Measurements from ENCODE around the gene SEZ6L. TPM values are rescaled to one million over a fixed set of nuclear protein-coding genes. Genes with fewer than 3 reads are reported as not detected.

SEZ6L gene
- total RNA-seq, 1 donor from 2014 or later, result 2.3 TPM

- Histone ChIP-seq H3K4me1 (ENCODE audit: insufficient read depth, low read length) (no peaks in the 10 kb centered on the region), H3K4me3 (ENCODE audit: insufficient read depth, low read depth, low read length) (no peak overlapping the region), H3K27ac (ENCODE audit: low read depth, low read length) (no peak overlapping the region), H3K79me2 (ENCODE audit: insufficient read depth, low read length) (no peaks in the 10 kb centered on the region), H3K36me3 (ENCODE audit: insufficient read depth, low read length) (no peaks in the 10 kb centered on the region), H3K9ac (ENCODE audit: low read length) (no peak overlapping the region), H4K20me1 (ENCODE audit: insufficient read depth, low read length) (no peaks in the 10 kb centered on the region), H2AFZ (ENCODE audit: low read depth, low read length) (no peak overlapping the region), H3K4me2 (ENCODE audit: low read length) (no peak overlapping the region), H3K9me3 (ENCODE audit: insufficient read depth, low read depth, low read length) (no peaks in the 10 kb centered on the region), H3K27me3 (ENCODE audit: insufficient read depth, low read length) (no peaks in the 10 kb centered on the region)
- Mint-ChIP-seq H3K4me1 (ENCODE audit: low read depth, unreplicated experiment) (no peaks in the 10 kb centered on the region), H3K4me3 (ENCODE audit: unreplicated experiment) (no peak overlapping the region), H3K27ac (ENCODE audit: unreplicated experiment) (no peak overlapping the region), H3K36me3 (ENCODE audit: low read depth, unreplicated experiment) (peaks cover 2% of the 10 kb centered on the region), H3K9me3 (ENCODE audit: unreplicated experiment) (no peaks in the 10 kb centered on the region), H3K27me3 (ENCODE audit: low read depth, unreplicated experiment) (peaks cover 69% of the 10 kb centered on the region)
- TF ChIP-seq EZH2 (IDR thresholded peaks at IDR 0.05; ENCODE audit: insufficient read depth, low read length), result no peak
- TF ChIP-seq CTCF (IDR thresholded peaks at IDR 0.05; ENCODE audit: insufficient read depth, low read depth, low read length), result no peak
- DNase-seq (ENCODE audit: low read depth) (no peak), FAIRE-seq (no peak)
Observed at GRCh38 chr22:26265281-26265680, 96.0 kb downstream of the SEZ6L start.

- Histone ChIP-seq H3K79me2 (ENCODE audit: insufficient read depth, low read length) (no peaks in the 10 kb centered on the region), H3K4me1 (ENCODE audit: insufficient read depth, low read length) (no peaks in the 10 kb centered on the region), H3K27ac (ENCODE audit: low read depth, low read length) (no peak overlapping the region), H3K36me3 (ENCODE audit: insufficient read depth, low read length) (no peaks in the 10 kb centered on the region), H2AFZ (ENCODE audit: low read depth, low read length) (no peak overlapping the region), H3K27me3 (ENCODE audit: insufficient read depth, low read length) (no peaks in the 10 kb centered on the region), H3K4me3 (ENCODE audit: insufficient read depth, low read depth, low read length) (no peak overlapping the region), H4K20me1 (ENCODE audit: insufficient read depth, low read length) (no peaks in the 10 kb centered on the region), H3K9me3 (ENCODE audit: insufficient read depth, low read depth, low read length) (no peaks in the 10 kb centered on the region), H3K4me2 (ENCODE audit: low read length) (no peak overlapping the region), H3K9ac (ENCODE audit: low read length) (no peak overlapping the region)
- no peak overlapping the region for H3K27ac Mint-ChIP-seq (ENCODE audit: unreplicated experiment)
- no peak for TF ChIP-seq EZH2 (IDR thresholded peaks at IDR 0.05; ENCODE audit: insufficient read depth, low read length)
- TF ChIP-seq CTCF (IDR thresholded peaks at IDR 0.05; ENCODE audit: insufficient read depth, low read depth, low read length), result no peak
- H3K9me3 Mint-ChIP-seq (ENCODE audit: unreplicated experiment), result no peaks in the 10 kb centered on the region
- no peaks in the 10 kb centered on the region for H3K4me1 Mint-ChIP-seq (ENCODE audit: low read depth, unreplicated experiment)
- DNase-seq (ENCODE audit: low read depth), result no peak
- H3K4me3 Mint-ChIP-seq (ENCODE audit: unreplicated experiment), result no peak overlapping the region
- peaks cover 72% of the 10 kb centered on the region for H3K27me3 Mint-ChIP-seq (ENCODE audit: low read depth, unreplicated experiment)
- FAIRE-seq, result no peak
- H3K36me3 Mint-ChIP-seq (ENCODE audit: low read depth, unreplicated experiment), result peaks cover 2% of the 10 kb centered on the region
Observed at GRCh38 chr22:26265909-26266308, 96.6 kb downstream of the SEZ6L start.

DNA sequence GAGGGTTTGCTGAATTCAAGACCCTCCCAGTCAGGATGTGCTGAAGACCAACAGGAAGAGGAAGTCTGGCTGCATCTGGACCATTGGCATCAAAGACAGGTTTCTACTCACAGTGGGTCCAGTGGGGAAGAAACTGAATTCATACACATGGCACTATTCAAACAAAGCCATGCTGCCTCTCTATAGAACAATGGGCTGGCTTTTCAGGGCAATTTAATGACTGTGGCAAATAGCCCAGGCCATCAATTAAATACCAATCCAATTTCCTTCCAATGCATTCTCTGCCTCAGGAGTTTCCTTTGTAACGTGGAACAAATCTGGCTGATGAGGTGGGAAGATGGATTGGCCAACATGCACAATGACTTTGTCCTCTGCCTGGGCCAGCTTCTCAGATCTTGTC lies 98.6 kb downstream of the SEZ6L start:
- FAIRE-seq (no peak), DNase-seq (ENCODE audit: low read depth) (no peak)
- no peak overlapping the region for H3K27ac ChIP-seq (ENCODE audit: low read depth, low read length)
- H3K4me3 Mint-ChIP-seq (ENCODE audit: unreplicated experiment), result no peak overlapping the region
- no peaks in the 10 kb centered on the region for H3K9me3 Mint-ChIP-seq (ENCODE audit: unreplicated experiment)
- no peaks in the 10 kb centered on the region for H3K79me2 ChIP-seq (ENCODE audit: insufficient read depth, low read length)
- peaks cover 2% of the 10 kb centered on the region for H3K36me3 Mint-ChIP-seq (ENCODE audit: low read depth, unreplicated experiment)
- H4K20me1 ChIP-seq (ENCODE audit: insufficient read depth, low read length), result no peaks in the 10 kb centered on the region
- H3K27me3 ChIP-seq (ENCODE audit: insufficient read depth, low read length), result no peaks in the 10 kb centered on the region
- H3K4me1 ChIP-seq (ENCODE audit: insufficient read depth, low read length), result no peaks in the 10 kb centered on the region
- no peak overlapping the region for H3K4me3 ChIP-seq (ENCODE audit: insufficient read depth, low read depth, low read length)
- no peak overlapping the region for H3K27ac Mint-ChIP-seq (ENCODE audit: unreplicated experiment)
- H3K4me1 Mint-ChIP-seq (ENCODE audit: low read depth, unreplicated experiment), result no peaks in the 10 kb centered on the region
- no peaks in the 10 kb centered on the region for H3K9me3 ChIP-seq (ENCODE audit: insufficient read depth, low read depth, low read length)
- no peak overlapping the region for H2AFZ ChIP-seq (ENCODE audit: low read depth, low read length)
- no peaks in the 10 kb centered on the region for H3K36me3 ChIP-seq (ENCODE audit: insufficient read depth, low read length)
- TF ChIP-seq CTCF (IDR thresholded peaks at IDR 0.05; ENCODE audit: insufficient read depth, low read depth, low read length) (no peak), EZH2 (IDR thresholded peaks at IDR 0.05; ENCODE audit: insufficient read depth, low read length) (no peak)
- no peak overlapping the region for H3K9ac ChIP-seq (ENCODE audit: low read length)
- no peak overlapping the region for H3K4me2 ChIP-seq (ENCODE audit: low read length)
- H3K27me3 Mint-ChIP-seq (ENCODE audit: low read depth, unreplicated experiment), result peaks cover 67% of the 10 kb centered on the region
